ENCODE data around the gene COMMD9.

DNA sequence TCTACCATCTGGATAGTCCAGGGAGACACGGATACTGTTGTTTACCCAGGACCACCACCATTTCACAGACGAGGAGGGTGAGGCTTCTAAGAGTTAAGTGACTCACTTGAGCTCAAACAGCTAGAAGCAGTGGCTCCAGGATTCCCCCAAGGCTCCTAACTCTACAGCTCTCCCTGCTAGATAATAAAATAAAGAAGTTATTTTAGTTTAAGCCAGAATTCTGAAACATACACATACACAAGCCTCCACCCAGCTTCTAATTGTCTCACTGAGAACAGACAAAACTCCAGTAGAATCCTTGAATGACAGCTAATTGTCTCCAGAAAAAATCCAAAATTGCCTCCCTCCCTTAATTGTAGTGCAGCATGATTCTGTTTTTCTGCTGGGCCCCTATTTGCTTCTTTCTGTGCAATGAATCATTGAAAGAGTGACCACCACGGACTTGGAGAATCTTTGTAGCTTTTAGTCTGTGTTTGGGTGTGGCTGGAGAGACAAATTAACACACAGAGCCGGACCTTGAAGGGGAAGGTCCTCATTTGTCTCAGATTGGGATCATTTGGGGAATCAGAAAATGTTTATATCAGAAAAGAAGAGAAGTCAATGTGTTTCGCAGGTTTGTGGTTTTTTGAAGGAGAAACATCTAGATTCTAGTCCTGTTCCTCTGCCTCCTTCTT, 64.9 kb downstream of the COMMD9 start:
- TF ChIP-seq, protein P1, sequence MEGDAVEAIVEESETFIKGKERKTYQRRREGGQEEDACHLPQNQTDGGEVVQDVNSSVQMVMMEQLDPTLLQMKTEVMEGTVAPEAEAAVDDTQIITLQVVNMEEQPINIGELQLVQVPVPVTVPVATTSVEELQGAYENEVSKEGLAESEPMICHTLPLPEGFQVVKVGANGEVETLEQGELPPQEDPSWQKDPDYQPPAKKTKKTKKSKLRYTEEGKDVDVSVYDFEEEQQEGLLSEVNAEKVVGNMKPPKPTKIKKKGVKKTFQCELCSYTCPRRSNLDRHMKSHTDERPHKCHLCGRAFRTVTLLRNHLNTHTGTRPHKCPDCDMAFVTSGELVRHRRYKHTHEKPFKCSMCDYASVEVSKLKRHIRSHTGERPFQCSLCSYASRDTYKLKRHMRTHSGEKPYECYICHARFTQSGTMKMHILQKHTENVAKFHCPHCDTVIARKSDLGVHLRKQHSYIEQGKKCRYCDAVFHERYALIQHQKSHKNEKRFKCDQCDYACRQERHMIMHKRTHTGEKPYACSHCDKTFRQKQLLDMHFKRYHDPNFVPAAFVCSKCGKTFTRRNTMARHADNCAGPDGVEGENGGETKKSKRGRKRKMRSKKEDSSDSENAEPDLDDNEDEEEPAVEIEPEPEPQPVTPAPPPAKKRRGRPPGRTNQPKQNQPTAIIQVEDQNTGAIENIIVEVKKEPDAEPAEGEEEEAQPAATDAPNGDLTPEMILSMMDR (IDR thresholded peaks at IDR 0.05; ENCODE audit: low read depth, low read length), result no peak
- no peak for TF ChIP-seq EZH2phosphoT487 (IDR thresholded peaks at IDR 0.05; ENCODE audit: low read depth)

Data from OCI-LY3 (cell line).